Islet of Langerhans (tissue), 1 donor: ENCODE results near the gene ADAMTS19.
"Not testable (repeated sequence)": the region's sequence is repeated elsewhere in the genome, so short reads cannot be mapped to it uniquely, and the experiment has no call there.

Experiments
- FAIRE-seq: peaks from one replicate; lab custom pipeline; 2011; peaks lifted over from hg19 to GRCh38; lab: Jason Lieb, UNC

The ADAMTS19 gene

DNA sequence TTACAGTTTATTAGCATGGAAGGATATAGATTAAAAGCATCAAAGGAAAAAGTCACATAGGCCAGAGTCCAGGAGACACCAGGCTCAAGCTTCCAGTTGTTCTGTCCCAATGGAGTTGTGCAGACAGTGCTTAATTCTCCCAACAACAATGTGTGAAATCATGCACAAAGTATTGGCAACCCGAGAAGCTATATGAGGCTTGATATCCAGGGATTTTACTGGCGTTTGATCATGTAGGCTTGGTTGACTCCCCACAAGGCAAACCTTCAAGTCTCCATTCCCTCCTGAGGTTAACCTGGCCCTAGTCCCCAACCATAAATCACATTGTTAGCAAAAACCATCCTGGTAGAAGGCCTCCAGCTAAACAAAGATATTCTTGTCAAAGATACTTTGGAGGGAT is 141.5 kb downstream of the ADAMTS19 start:
- FAIRE-seq: no peak

DNA sequence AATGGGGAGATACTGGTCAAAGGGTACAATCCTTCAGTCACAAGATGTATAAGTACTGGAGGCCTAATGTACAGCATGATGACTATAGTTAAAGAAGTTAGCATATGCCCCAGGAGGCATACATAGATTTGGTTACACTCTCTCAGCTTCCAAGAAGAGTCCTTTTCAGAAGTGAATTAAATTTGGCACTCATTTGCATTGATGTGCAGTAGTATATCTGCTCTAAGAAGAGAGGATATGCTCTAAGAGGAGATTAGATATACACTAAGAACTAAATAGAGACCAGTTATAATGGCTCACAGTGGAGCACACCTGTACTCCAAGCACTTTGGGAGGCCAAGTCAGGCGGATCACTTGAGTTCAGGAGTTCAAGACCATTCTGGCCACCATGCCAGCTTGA is 148.3 kb downstream of the ADAMTS19 start:
- no peak for FAIRE-seq

DNA sequence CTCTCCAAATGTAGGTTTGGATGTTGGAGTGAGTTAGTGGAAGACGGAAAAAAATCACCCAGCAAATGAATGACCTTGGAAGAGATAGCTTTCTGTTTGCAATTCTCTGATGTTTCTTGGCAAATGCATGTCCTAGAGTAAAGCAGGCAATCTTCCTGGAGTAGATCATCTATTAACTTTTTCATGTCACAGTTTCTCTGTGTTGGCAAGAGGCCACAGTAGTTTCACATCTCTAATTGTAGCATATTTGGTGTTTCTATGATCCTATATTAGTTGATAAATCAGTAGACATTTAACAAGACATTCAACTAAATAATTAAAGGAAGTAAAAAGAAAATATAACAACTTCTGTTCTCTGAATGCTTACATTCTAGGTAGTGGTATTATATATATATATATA is 149.6 kb downstream of the ADAMTS19 start:
- no peak for FAIRE-seq

DNA sequence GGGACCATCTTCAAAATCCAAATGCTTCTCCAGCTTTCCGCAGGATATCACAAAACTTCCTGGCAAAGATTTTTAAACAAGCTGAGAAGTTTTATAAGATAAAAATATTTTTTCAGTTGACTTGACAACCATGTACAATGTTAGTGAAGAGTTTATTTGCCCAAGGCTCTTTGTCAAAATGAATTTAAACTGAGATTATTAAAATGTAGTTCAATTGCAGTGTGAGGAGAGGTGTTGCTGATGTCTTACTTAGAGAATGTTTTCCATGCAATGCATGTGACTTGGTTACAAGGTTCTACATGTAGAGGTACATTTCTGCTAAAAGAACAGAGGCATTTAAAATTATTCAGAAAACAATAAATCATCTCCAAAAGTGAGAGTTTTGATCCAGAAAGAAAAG is 156.4 kb downstream of the ADAMTS19 start:
- FAIRE-seq: no peak

DNA sequence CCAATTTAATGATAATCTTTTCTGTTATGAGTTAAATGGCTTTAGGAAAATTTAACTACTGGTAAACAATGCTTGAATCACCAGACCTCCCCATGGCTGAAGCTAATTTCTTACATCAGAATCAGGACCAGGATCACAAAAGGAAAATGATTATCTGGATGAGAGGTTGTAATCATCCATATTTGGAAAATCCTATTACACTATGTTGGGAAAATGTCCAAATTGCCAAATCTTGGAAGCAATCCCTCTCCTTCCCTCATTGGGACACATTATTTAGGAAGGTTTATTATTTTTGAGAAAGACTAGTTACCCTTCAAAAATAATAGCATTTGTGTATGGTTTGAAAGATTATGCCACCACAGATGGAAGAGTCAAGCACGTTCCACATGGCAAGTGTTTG is 157.1 kb downstream of the ADAMTS19 start:
- no peak for FAIRE-seq

DNA sequence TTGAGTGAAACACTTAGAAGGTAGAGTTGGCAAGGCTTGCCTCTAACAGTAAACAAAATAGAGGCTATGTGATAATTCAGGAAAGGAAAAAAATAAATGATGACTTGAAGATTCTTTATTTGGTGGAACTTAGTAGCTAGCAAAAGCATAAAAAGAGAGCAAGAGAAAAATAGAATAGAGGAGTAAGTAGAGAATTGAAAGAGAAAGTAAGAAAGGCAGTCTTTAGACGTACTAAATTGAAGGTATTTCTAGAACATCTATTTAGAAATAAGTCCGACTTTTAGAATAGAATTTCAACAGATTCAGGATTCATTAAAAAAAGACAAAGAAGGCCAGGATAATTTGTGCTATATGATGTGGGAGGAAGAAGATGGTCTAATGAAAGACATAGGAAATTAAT is 159.7 kb downstream of the ADAMTS19 start:
- no peak for FAIRE-seq

DNA sequence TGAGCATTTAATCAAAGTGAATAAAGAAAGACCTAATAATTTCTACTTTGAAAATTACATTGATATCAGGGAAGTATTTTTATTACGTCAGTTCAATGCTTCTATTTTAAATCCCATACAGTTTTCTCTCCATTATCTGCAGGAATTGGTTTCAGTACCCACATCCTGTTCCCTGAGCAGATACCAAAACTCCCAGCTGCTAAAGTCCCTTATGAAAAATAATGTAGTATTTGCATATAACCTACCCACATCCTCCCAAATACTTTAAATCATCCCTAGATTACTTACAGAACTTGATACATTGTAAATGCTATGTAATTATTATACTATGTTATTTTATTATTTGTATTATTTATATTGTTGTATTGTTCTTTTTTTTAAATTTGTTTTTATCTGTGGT is 162.4 kb downstream of the ADAMTS19 start:
- no peak for FAIRE-seq

DNA sequence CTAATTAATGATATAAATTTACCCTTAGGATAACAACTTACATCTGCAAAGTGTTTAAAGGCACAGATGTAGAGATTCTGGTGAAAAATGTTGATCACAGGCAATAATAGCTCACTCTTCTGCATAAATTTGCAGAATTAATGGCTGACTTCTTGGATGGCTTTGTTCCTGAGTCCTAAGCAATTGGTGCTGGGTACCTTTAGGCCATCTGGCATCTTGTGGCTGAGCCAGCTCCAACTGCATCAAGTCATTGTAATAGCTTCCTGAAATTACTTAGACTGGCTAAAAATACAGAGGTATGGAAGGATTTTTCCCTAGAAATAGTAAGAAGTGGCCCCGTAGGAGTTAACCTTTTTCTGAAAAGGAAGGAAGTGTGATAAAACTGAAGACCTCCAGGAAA is 169.5 kb downstream of the ADAMTS19 start:
- no peak for FAIRE-seq

DNA sequence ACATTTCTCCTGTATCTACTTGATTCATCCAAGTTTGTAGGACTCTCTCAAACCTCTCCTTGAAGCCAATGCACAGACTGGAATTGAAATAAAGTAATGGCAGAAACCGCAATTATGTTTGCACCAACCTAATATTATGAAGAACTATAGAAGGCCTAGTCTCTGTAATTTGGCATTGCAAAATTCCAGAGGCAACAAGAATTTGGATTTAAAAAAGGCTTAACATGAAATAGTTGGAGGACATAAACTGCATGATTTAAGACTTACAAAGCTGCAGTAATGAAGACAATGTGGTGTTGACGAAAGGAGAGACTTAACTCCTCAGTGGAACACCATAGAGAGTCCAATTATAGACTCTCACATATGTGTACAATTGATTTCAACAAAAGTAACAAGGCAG is 170.0 kb downstream of the ADAMTS19 start:
- FAIRE-seq: no peak

DNA sequence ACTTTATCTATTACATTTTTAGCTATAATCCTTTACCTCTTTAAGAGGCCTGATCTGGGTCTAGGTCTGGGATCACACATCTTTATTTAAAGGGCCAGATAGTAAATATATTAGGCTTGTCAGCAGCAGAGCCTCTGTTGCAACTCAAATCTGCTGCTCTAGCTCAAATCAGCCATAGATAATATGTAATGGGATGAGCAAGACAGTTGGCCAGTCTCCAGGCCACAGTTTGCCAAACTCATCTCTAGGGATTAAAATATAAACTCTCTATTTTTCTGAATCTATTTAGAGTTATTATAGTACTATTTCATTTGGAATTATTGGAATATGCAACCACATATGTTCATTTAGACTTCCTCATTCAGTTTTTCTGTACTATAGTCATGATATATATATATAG is 171.9 kb downstream of the ADAMTS19 start:
- peak; percentile 86 for FAIRE-seq

DNA sequence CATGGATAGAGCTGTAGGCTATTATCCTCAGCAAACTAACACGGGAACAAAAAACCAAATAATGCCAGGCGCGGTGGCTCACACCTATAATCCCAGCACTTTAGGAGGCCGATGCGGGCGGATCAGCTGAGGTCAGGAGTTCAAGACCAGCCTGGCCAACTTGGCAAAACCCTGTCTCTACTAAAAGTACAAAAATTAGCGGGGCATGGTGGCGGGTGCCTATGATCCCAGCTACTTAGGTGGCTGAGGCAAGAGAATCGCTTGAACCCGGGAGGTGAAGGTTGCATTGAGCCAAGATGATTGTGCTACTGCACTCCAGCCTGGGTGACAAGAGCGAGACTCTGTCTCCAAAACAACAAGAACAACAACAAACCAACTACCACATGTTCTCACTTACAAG is 177.4 kb downstream of the ADAMTS19 start:
- FAIRE-seq: not testable (repeated sequence)

DNA sequence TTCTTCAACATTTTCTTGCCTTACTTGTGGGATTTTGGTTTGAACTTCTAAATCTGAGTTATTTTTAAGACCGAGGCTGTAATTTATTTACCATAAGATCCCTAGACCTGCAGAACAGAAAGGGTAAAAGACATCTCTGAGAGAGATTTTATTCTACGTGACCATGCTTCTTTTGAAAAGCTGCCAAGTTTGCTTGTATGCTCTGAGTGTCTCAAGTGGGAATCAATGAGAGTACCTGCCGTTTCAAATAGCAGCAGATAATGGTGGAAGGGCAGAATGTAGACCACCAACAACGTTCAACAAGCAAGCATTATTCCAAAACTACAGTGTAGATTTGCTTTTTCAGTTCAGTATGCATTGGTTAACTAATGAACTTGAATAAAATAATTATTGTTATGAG is 179.2 kb downstream of the ADAMTS19 start:
- no peak for FAIRE-seq

DNA sequence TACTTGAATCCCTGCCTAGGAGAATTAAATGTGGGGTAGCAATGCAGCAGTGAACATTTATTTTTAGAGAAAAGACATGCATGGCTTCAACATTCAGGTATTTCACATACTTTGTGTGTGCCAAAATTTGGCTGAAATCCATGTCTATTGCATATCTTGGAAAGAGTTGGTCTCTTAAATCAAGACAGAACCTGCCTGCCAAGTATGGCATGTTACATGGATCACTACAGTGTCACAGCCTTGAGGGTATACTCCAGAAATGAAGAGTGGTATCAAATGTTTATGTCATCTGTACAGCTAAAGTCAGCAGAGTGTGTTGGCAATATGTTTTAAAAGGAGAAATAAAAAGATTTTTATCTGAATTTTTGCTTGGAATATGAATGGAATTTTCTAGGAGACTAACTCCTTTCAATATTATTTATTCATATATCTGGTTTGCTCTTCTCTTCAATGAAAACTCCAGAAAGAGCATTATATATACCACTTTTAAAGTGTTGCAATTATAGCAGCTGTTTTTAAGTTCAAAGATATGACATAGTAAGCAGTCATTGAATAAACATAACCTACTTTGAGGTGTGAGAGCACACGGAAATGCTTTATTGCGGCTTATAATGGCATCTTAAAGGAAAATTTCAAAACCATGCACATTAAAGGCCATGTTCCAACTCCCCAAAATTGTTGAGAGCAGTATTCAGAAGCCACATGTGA is 192.4 kb downstream of the ADAMTS19 start:
- FAIRE-seq: no peak

DNA sequence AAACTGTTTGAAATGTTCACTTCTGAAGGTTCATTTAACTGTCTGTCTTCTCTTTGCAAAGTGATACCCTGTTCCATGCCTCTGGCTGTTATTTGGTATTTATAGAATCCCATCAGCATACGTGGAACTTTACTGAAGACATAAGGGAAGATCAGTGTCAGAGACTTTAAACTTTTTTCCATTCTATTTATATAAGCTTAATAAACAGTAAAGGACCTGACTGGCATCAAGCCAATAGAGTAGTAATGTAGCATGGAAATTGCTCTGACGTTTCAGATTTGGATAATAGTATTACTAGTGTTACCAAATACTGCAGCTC is 192.9 kb downstream of the ADAMTS19 start:
- no peak for FAIRE-seq

DNA sequence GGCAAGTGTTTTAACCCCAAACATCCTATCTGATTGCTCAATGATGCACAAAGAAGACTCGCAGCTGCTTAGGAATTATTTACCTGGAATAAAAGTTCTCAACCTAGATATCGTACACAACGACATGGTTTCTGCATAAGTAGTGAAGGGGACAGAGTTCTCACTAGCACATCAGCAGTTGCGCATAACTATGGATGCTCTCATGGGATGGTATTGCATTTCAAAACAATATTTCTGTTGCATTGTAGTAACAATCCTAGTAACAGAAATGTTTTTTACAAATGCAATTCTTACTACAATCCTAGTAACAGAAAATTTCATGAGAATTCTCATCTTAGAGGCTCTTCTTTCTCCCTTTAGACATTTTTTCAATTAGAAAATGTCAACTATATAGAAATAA is 193.3 kb downstream of the ADAMTS19 start:
- FAIRE-seq: no peak

DNA sequence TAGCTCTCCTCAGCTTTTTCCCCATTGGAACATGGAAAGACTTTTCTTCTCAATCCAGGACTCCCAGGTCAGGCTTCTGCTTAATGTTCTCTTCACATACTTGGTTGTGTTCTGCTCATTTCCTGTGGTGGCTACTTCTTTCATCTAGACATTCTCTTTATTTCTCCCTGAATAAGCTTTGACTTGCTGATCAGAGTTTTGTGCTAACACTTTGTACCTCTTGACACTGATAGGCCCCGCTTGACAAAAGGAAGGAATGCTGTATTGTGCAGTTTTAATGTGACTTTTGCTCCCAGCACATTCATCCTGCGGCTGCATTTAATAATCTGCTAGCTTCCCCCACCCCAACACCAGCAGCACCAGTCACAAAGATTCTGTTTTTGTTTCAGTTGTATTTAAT is 196.9 kb downstream of the ADAMTS19 start:
- FAIRE-seq: no peak

DNA sequence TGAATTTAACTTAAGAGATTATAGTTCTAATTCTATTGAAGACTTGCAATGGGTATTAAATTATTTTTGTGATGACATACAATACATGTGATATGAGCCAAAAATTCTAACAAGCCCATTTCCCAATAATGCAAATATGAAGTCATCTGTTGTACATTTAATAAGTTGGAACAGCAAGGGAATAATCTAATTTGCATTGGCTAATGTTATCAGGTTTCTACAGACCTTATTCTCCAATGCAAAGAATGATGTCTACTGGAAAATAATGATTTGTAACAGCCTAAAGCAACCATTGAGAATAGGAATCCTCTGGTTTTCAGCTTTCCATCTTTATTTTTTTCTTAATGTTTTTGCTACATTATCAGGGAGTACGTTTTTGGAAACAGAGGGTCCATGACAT is 198.7 kb downstream of the ADAMTS19 start:
- FAIRE-seq: no peak

DNA sequence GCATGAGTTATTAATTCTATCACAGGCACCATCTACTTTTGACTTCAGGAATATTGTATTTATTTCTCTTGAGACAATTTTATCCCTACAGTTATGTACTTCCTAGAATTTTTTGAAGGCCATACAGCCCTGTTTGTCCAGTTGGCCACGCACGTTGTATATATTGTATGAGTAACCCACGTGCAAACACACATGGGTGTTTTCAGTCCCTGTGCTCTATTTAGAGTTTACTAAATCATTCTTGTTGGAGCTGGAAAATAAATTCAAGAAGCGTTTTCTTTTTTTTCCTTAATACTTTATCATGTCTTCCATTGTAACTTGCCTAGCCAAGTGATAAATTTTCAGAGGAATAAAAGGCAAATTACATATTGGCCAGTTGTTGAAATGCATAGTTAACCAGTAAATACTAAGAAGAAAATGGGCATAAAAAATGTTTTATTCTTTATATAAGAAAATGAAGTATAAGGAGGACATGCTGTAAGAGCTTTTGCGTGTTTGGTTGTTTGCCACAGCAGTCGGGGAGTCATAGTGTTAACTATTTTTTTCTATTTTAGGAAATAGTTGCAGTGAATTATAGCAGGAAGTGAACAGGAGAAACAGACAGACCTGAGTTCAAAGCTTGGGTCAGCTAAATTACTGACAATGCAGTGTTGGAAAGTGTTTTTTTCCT is 201.4 kb downstream of the ADAMTS19 start:
- FAIRE-seq: no peak

DNA sequence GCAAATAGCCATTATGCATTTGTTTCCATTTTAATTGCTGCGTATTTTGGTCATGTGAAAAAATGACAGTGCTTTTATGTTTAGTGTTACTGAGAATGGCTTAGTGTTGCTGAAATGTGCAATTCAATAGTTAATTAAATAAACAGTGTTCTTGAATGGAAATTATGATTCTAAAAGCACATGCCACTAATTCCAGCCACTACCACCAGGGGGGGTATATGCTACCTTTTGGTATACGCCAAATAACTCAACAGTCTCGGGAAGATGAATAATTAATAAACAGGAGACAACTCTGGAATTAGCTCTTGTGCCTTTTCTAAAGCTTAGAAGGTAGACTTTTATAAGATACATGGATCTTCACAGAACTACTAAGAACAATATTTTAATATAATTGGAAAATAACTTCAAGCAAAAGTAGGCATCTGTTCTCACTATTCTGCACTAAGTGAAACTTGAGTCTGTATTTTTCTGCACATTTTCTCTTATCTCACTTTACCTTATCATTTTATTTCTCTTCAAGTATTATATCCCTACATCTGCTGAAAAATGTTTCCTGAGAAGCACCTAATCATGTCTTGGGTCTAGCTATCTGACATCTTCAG is 204.3 kb downstream of the ADAMTS19 start:
- FAIRE-seq: no peak

DNA sequence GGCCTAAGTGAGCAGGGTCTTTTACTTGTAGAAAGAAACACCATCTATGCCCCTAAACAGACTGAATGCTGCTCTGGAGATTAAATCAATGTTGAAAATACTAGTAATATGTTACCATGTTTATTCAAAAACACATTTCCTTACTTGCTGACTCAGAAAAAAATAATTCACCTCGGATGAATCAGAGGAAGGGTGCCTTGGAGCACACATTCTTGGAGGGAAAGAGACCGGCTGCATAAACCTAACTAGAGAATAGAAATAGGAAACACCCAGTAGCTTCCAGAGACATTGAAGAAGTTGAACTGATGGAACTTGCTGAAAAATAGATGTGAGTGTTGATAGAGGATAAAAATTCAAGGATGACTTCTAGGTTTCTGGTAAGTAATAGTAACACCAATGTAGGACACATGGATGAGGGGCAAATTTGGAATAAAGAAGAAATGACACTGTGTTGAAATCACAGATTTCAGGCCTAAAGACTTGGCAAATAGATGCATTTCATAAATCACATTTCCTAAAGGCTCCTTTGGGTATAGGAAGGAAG is 210.9 kb downstream of the ADAMTS19 start:
- FAIRE-seq: no peak

DNA sequence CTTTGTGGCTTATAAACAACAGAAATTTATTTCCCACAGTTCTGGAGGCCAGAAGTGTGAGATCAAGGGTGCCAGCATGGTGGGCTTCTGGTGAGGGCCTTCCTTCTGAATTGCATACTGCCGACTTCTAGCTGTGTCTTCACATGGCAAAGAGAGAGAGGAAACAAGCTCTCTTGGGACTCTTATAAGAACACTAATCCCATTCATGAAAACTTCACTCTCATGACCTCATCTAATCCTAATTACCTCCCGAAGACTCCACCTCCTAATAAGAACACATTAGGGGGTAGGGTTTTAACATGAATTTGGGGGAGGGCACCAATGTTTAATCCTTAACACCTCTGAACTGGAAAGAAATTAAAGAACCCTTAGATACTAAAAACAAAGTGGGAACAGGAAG is 211.9 kb downstream of the ADAMTS19 start:
- no peak for FAIRE-seq

DNA sequence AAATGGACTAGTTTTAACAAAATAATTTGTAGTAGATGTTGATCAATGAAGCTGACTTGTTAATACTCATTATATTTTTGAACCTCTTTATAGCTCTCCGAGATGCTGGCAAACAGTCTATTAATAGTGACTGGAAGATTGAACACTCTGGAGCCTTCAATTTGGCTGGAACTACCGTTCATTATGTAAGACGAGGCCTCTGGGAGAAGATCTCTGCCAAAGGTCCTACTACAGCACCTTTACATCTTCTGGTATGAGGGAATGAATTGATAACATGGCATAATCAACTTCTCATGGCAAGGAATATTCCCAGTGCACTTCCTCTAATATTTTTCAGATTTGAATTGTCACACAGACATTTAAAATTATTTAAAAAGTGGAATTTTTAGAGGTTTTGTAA is 219.6 kb downstream of the ADAMTS19 start:
- no peak for FAIRE-seq

DNA sequence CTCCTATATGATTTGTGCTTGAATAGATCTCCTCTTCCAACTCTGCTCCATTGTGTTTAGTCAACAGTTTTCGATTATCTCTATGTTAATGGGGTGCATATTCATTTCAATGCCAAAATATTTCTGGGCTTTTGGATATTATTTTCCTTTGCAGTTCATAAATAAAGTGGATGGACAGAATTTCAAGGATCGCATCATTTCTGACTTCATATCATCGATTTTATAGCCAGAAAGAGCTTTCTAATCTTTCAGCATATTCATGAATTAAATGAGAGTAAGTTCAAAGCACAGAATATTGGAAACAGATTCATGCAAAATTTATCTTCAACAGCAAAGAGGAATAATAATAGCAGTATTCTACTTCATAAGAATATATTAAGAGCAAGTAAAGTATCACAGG is 227.8 kb downstream of the ADAMTS19 start:
- FAIRE-seq: no peak

DNA sequence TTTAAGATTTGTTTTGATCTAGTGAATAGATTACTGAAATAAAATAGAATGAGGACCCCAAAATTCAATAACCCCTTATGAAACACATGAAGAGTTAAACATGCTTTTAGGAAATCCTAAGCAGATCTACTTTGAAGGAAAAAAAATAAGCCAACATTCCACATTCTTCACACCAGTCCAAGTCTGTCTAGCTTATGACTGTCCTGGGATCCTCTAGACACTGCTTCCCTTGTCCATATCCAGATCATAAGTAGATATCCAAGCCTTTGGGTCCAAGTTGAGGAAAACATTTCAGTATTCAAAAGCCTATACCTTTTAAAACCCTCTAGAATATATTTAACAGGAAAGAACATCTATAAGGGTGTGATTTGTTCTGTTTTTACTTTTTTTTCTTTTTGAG is 228.9 kb downstream of the ADAMTS19 start:
- no peak for FAIRE-seq
